Breast epithelium (tissue), 3 donors: Measurements from ENCODE around the gene JADE2.

Source experiments
- POLR2A ChIP-seq: fragments of 450-650 bp; IDR thresholded peaks from one replicate; pipeline ENCODE4 v1.6.1; 2016; ENCODE audit warnings: antibody characterized with exemption, mild to moderate bottlenecking, moderate library complexity
- TF ChIP-seq, protein P1 (sequence below), 3 donors: fragments of 450-650 bp; IDR thresholded peaks; one replicate each; pipeline ENCODE4 v1.5.1; 2016 to 2017; ENCODE audit warnings: antibody characterized with exemption in 3 of 3, mild to moderate bottlenecking in 3 of 3, moderate library complexity in 3 of 3

DNA sequence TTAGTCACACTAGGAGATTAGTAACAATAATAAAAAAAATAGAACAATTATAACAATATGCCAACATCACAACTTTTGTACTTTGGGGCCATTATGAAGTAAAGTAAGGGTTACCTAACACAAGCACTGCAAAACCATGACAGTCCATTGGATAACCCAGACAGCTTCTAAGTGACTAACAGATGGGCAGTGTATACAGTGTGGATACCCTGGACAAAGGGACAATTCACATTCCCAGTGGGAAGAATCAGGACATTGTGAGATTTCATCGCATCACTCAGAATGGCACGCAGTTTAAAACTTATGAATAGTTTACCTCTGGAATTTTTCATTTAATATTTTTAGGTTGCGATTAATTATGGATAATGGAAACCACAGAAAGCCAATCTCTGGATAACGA, 45.6 kb upstream of the JADE2 start:
- TF ChIP-seq, protein P1, sequence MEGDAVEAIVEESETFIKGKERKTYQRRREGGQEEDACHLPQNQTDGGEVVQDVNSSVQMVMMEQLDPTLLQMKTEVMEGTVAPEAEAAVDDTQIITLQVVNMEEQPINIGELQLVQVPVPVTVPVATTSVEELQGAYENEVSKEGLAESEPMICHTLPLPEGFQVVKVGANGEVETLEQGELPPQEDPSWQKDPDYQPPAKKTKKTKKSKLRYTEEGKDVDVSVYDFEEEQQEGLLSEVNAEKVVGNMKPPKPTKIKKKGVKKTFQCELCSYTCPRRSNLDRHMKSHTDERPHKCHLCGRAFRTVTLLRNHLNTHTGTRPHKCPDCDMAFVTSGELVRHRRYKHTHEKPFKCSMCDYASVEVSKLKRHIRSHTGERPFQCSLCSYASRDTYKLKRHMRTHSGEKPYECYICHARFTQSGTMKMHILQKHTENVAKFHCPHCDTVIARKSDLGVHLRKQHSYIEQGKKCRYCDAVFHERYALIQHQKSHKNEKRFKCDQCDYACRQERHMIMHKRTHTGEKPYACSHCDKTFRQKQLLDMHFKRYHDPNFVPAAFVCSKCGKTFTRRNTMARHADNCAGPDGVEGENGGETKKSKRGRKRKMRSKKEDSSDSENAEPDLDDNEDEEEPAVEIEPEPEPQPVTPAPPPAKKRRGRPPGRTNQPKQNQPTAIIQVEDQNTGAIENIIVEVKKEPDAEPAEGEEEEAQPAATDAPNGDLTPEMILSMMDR (IDR thresholded peaks at IDR 0.05) = no peak
- TF ChIP-seq POLR2A = no peak
